Uterus (tissue), 2 donors: ENCODE data around the gene GAPT.

Experiments
- CTCF ChIP-seq, 4 experiments: fragments of 200-600 bp in 2 of 4; fragments of 450-650 bp in 2 of 4; sonication (generic) in 2 of 4; IDR thresholded peaks; one replicate each; pipeline ENCODE4 v1.5.1; 2016 to 2019; ENCODE audit warnings: antibody characterized with exemption in 4 of 4, mild to moderate bottlenecking in 2 of 4, moderate library complexity in 1 of 4
- POLR2A ChIP-seq, 2 donors: fragments of 450-650 bp; IDR thresholded peaks; one replicate each; pipeline ENCODE4 v1.6.1; 2016; ENCODE audit warnings: antibody characterized with exemption in 2 of 2, mild to moderate bottlenecking in 1 of 2, moderate library complexity in 1 of 2

- no peak for TF ChIP-seq CTCF (IDR thresholded peaks at IDR 0.05)
- no peak for TF ChIP-seq POLR2A (IDR thresholded peaks at IDR 0.05)
Measured at GRCh38 chr5:58504766-58505165, 13.5 kb downstream of the GAPT start.
